LoVo (cell line): ENCODE data around the gene COL5A2.

Source experiments
- DNase-seq: peaks from one replicate; pipeline ENCODE4 v3.0.0-alpha.2; 2016; ENCODE audit warnings: low spot score

The COL5A2 gene

DNA sequence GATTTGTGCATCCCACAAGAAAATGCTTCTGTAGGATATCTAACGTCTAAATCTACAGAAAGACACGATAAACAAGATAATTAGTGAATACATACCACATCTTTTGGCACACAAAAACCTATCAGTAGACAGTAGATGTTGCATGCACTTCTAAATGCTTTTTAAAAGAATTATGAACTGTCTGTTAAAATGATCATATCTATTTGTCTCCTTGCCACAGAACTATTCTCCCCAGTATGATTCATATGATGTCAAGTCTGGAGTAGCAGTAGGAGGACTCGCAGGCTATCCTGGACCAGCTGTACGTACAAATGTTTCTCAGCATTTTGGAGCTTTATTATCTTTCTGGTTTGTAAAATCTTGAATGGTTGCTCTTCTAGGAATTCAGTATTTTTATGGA, 192.7 kb downstream of the COL5A2 start:
- no peak for DNase-seq

DNA sequence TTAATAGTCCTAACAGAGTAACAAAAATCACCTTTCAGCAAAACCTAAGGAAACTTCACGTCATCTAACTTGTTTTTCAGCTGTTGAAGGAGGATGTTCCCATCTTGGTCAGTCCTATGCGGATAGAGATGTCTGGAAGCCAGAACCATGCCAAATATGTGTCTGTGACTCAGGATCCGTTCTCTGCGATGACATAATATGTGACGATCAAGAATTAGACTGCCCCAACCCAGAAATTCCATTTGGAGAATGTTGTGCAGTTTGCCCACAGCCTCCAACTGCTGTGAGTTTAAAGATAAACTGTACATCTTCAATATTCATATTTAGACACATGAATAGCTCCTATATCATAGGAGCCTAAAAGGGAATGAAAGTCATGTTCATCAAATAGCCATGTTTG, 194.9 kb downstream of the COL5A2 start:
- no peak for DNase-seq

DNA sequence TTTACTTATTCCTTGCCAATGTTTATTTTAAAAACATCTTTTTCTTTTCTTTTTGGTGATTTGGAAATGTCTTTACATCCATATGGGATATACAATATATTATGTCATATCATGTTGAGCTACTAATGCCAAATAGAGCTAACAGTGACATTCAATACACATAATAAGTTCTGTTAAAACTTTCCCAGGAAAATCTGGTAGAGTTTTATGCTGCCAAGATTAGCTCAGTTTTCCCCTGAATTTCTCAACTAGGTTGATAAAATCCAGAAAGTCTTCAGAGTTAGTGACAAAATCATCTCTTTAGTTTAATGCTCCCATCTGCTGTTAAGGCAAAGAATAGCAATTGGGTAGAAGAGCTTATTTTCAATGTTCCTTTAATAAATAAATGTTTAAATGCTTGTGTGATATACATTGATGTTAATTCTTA, 195.5 kb downstream of the COL5A2 start:
- DNase-seq = no peak

DNA sequence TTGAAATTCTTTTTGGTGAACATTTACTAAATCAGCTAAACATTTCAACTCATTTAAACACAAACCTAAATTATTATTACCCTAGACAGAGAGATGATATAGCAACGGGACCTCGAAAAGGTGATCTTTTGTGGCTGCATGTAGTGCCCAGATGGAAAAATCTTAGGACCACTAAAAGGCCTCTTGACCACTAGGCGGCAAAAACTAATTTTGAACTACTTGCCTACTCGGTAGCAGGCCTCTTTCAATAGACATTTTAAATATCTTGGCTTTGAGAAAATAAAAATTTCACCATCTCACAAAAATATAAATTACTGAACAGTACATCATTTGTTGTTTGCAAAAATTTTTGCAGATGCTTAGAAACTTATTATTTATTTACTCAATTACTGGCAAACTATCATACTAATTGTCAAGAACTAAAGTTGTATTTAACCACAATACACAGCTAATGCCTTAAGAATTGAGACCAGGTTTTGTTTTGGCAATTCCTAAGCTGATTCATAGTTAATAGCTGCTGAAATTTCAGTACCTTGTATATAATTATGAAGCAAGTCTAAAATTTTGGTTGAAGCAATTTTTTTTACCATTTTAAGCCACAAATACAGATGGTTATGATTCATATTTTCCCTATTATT, 196.0 kb downstream of the COL5A2 start:
- peak; percentile 25 for DNase-seq
